Neural crest cell (in vitro differentiated cells): ENCODE results near the gene ZBTB44. TPM values are rescaled to one million over a fixed set of nuclear protein-coding genes. Genes with fewer than 3 reads are reported as not detected.
"Not testable (repeated sequence)": the region's sequence is repeated elsewhere in the genome, so short reads cannot be mapped to it uniquely, and the experiment has no call there.

Source experiments
- DNase-seq: peaks from one replicate; pipeline ENCODE4 v3.0.0; 2021; ENCODE audit warnings: low read depth, mixed read lengths, low spot score
- H3K27ac Mint-ChIP-seq: one replicate; pipeline ENCODE4 v1.8.0; 2021; ENCODE audit warnings: mild to moderate bottlenecking, mixed read lengths; ENCODE audit not compliant: unreplicated experiment
- H3K27me3 Mint-ChIP-seq: 2 replicates; pipeline ENCODE4 v1.8.0; 2021; ENCODE audit warnings: low read depth, mild to moderate bottlenecking, mixed read lengths
- H3K36me3 Mint-ChIP-seq: 2 replicates; pipeline ENCODE4 v1.8.0; 2021; ENCODE audit warnings: low read depth, mild to moderate bottlenecking, mixed read lengths
- H3K4me1 Mint-ChIP-seq: 2 replicates; pipeline ENCODE4 v1.8.0; 2021; ENCODE audit warnings: mixed read lengths
- H3K4me3 Mint-ChIP-seq: one replicate; pipeline ENCODE4 v1.8.0; 2021; ENCODE audit warnings: mild to moderate bottlenecking, mixed read lengths
- H3K9me3 Mint-ChIP-seq: 2 replicates; pipeline ENCODE4 v1.8.0; 2021; ENCODE audit warnings: mixed read lengths
- total RNA-seq: library from RNA; stranded (reverse); gene quantifications from 2 replicates; pipeline ENCODE4 v1.2.1, GENCODE V29; 2021
- TF ChIP-seq, protein P1 (sequence below): fragments of 200-600 bp; sonication (generic); conservative IDR thresholded peaks from 2 replicates; pipeline ENCODE4 v1.5.0; 2021; ENCODE audit warnings: antibody characterized with exemption, mild to moderate bottlenecking

The ZBTB44 gene
- total RNA-seq, 1 donor from 2014 or later = 28.1 TPM

GRCh38 chr11:130246738-130247137 lies 68.0 kb downstream of the ZBTB44 start:
- Mint-ChIP-seq H3K27me3 (no peaks in the 10 kb centered on the region), H3K27ac (no peak overlapping the region), H3K4me3 (no peak overlapping the region), H3K36me3 (peaks cover 7% of the 10 kb centered on the region), H3K4me1 (peaks cover 4% of the 10 kb centered on the region), H3K9me3 (no peaks in the 10 kb centered on the region)
- TF ChIP-seq, protein P1, sequence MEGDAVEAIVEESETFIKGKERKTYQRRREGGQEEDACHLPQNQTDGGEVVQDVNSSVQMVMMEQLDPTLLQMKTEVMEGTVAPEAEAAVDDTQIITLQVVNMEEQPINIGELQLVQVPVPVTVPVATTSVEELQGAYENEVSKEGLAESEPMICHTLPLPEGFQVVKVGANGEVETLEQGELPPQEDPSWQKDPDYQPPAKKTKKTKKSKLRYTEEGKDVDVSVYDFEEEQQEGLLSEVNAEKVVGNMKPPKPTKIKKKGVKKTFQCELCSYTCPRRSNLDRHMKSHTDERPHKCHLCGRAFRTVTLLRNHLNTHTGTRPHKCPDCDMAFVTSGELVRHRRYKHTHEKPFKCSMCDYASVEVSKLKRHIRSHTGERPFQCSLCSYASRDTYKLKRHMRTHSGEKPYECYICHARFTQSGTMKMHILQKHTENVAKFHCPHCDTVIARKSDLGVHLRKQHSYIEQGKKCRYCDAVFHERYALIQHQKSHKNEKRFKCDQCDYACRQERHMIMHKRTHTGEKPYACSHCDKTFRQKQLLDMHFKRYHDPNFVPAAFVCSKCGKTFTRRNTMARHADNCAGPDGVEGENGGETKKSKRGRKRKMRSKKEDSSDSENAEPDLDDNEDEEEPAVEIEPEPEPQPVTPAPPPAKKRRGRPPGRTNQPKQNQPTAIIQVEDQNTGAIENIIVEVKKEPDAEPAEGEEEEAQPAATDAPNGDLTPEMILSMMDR = no peak
- no peak for DNase-seq

GRCh38 chr11:130246270-130246669 lies 68.4 kb downstream of the ZBTB44 start:
- no peaks in the 10 kb centered on the region for H3K27me3 Mint-ChIP-seq
- no peaks in the 10 kb centered on the region for H3K9me3 Mint-ChIP-seq
- TF ChIP-seq, protein P1 = no peak
- peaks cover 4% of the 10 kb centered on the region for H3K4me1 Mint-ChIP-seq
- H3K4me3 Mint-ChIP-seq = no peak overlapping the region
- peaks cover 6% of the 10 kb centered on the region for H3K36me3 Mint-ChIP-seq
- no peak overlapping the region for H3K27ac Mint-ChIP-seq
- DNase-seq = no peak

DNA sequence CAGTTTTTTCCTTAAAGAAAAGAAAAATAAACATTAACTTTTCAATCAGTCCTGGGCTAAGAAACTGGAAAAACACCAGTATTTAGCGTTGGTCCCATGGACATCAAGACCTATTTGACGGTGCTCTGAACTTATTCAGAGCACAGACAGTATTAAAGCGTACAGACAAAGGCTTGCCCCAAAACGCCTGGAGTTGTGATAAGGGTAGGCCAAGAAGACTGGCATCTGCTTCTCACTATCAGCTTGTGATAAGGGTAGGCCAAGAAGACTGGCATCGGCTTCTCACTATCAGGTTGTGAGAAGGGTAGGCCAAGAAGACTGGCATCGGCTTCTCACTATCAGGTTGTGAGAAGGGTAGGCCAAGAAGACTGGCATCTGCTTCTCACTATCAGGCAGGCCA lies 69.3 kb downstream of the ZBTB44 start:
- H3K27ac Mint-ChIP-seq, H3K9me3 Mint-ChIP-seq, H3K27me3 Mint-ChIP-seq, H3K4me1 Mint-ChIP-seq, DNase-seq, H3K36me3 Mint-ChIP-seq, H3K4me3 Mint-ChIP-seq: not testable (repeated sequence)

DNA sequence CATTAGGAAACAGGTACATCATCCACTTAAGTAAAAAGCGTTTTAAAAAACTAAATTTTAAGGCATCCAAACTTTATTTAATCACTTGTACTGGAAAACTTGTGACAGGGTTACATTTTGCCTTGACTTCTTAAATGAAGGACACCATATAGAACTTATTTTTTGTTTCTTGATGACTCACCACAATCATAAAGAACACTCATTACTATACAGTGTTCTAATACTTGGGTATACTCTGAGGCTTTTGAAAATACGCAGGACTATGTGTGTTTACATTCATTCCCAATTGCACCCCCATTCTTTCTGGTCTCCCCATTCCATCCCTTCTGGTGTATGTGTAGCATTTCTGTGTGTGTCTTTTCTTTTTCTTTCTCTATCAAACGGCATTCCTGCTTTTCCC lies 69.9 kb downstream of the ZBTB44 start:
- TF ChIP-seq, protein P1 = no peak
- H3K4me1 Mint-ChIP-seq = no peaks in the 10 kb centered on the region
- DNase-seq = no peak
- H3K9me3 Mint-ChIP-seq = no peaks in the 10 kb centered on the region
- H3K27me3 Mint-ChIP-seq = no peaks in the 10 kb centered on the region
- no peak overlapping the region for H3K27ac Mint-ChIP-seq
- H3K4me3 Mint-ChIP-seq = no peak overlapping the region
- H3K36me3 Mint-ChIP-seq = no peaks in the 10 kb centered on the region

DNA sequence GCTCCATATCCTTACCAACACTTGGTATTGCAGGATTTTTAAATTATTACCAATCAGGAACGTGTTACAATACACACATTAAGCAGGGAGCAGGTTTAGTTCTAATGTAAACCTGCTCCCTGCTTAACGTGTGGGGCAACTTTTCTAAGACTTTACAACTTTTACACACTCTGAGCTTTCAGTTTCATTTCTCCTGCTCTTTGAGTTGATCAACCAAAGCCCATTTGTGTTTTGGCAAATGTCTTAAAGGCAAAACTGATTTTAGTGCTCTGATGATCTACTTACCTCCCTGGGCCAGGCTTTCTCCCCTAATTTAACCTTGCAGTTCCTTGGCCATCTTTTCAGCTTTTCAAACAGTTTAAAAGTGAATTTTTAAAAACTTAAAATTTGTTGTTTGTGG lies 70.9 kb downstream of the ZBTB44 start:
- Mint-ChIP-seq H3K36me3 (peaks cover 3% of the 10 kb centered on the region), H3K27me3 (no peaks in the 10 kb centered on the region), H3K4me3 (no peak overlapping the region), H3K4me1 (no peaks in the 10 kb centered on the region), H3K27ac (no peak overlapping the region), H3K9me3 (no peaks in the 10 kb centered on the region)
- TF ChIP-seq, protein P1 = no peak
- no peak for DNase-seq

GRCh38 chr11:130241713-130242112 lies 73.0 kb downstream of the ZBTB44 start:
- no peaks in the 10 kb centered on the region for H3K9me3 Mint-ChIP-seq
- H3K27me3 Mint-ChIP-seq = no peaks in the 10 kb centered on the region
- H3K36me3 Mint-ChIP-seq = peaks cover 4% of the 10 kb centered on the region
- DNase-seq = no peak
- TF ChIP-seq, protein P1 = no peak
- H3K4me1 Mint-ChIP-seq = no peaks in the 10 kb centered on the region
- H3K4me3 Mint-ChIP-seq = no peak overlapping the region
- H3K27ac Mint-ChIP-seq = no peak overlapping the region
